ENCODE measurements around the gene OR51D1.

DNA sequence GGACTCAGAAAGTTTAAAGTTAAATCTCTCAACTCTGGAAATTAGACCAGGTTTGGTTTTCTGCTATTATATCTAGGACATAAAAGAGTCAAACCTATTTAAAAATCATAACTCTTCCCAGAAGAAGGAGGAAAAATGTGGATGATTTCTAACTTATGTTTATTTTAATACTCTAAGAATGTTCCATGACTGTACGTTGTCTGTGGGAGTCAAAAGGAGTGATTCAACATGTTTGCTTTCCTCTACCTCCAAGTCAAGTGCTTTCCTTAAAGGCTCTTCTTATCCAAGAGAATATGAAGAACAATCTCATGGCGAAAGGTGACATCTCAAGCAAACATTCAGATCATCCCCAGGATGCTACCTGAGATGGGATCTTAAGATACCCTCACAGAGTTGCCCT, 28.1 kb downstream of the OR51D1 start:
- TF ChIP-seq, protein P1, sequence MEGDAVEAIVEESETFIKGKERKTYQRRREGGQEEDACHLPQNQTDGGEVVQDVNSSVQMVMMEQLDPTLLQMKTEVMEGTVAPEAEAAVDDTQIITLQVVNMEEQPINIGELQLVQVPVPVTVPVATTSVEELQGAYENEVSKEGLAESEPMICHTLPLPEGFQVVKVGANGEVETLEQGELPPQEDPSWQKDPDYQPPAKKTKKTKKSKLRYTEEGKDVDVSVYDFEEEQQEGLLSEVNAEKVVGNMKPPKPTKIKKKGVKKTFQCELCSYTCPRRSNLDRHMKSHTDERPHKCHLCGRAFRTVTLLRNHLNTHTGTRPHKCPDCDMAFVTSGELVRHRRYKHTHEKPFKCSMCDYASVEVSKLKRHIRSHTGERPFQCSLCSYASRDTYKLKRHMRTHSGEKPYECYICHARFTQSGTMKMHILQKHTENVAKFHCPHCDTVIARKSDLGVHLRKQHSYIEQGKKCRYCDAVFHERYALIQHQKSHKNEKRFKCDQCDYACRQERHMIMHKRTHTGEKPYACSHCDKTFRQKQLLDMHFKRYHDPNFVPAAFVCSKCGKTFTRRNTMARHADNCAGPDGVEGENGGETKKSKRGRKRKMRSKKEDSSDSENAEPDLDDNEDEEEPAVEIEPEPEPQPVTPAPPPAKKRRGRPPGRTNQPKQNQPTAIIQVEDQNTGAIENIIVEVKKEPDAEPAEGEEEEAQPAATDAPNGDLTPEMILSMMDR (optimal IDR thresholded peaks at IDR 0.05 in 1 of 3, IDR thresholded peaks at IDR 0.05 in 1 of 3, conservative IDR thresholded peaks at IDR 0.05 in 1 of 3; ENCODE audit: extremely low read depth in 1 of 3, insufficient read depth in 2 of 3, low read length in 3 of 3): no peak
- no peak for TF ChIP-seq EZH2 (IDR thresholded peaks at IDR 0.05; ENCODE audit: low read length)

Measured in keratinocyte (primary cell).